Measurements from ENCODE around the gene RNF180. TPM values are rescaled to one million over a fixed set of nuclear protein-coding genes. Genes with fewer than 3 reads are reported as not detected.

Gene RNF180
- total RNA-seq, 1 experiment from 2014 or later: 5.4 TPM

DNA sequence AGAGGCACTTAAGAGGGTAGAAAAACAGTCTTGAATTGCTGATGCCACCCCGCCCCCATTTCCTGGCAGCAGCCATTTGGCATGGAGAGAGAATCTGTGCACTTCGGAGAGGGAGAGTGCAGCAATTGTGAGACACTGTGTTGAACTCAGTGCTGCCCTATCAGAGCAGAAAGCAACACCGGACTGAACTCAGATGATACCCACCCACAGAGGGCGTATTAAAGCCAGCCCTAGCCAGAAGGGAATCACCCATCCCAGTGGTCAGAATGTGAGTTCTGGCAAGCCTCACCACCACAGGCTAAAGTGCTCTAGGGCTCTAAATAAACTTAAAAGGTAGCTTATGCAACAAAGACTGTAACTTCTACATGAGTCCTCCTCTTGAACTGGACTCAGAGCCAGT, 251.7 kb downstream of the RNF180 start:
- CTCF ChIA-PET: no interaction called here
- ATAC-seq: no peak; the same call in 1 of the 2 replicates
- no peak for DNase-seq

DNA sequence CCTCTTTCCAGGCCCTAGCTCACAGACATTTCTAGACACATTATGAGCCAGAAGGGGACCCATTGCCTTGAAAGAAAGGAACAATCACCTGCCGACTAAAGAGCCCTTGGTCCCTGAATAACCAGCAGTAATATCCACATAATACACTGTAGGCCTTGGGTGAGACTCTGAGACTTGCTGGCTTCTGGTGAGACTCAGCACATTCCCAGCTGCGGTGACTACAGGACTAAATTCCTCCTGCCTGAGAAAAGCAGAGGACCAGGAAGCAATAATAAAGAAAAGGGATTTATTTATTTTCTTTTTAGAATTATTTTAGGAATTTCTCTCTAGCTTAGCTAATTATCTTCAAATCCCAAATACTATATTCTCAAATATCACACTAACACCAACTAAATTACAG, 252.4 kb downstream of the RNF180 start:
- Histone ChIP-seq H3K4me1 (ENCODE audit: insufficient read depth, low read length) (no peaks in the 10 kb centered on the region), H3K27me3 (ENCODE audit: low read length) (no peaks in the 10 kb centered on the region), H2AFZ (ENCODE audit: low read length) (no peak overlapping the region), H3K36me3 (ENCODE audit: low read depth, low read length) (no peaks in the 10 kb centered on the region), H3F3A (ENCODE audit: low read length, unreplicated experiment) (no peaks in the 10 kb centered on the region), H4K20me1 (ENCODE audit: low read length) (no peaks in the 10 kb centered on the region), H3K4me2 (ENCODE audit: low read length) (no peak overlapping the region), H3K4me3 (ENCODE audit: low read length) (no peak overlapping the region), H3K9ac (ENCODE audit: low read length) (no peak overlapping the region), H3K9me3 (ENCODE audit: low read length) (no peaks in the 10 kb centered on the region), H3K79me2 (ENCODE audit: low read length) (no peaks in the 10 kb centered on the region), H3K27ac (ENCODE audit: low read length) (no peak overlapping the region), H3K9me2 (replicated peaks; ENCODE audit: low read length) (no peaks in the 10 kb centered on the region)
- ChIA-PET CTCF (no interaction called here), POLR2A (ENCODE audit: unreplicated experiment) (no interaction called here)
- intact Hi-C loops (cut with micrococcal nuclease): no loop called here
- no TSS peak for BruUV-seq (replicated peaks)
- ATAC-seq (no peak), DNase-seq (no peak)
- TF ChIP-seq EZH2 (IDR thresholded peaks at IDR 0.05; ENCODE audit: low read length, unreplicated experiment) (no peak), EZH2phosphoT487 (IDR thresholded peaks at IDR 0.05; ENCODE audit: borderline replicate concordance, low read length) (no peak)
- TF ChIP-seq, protein P1, sequence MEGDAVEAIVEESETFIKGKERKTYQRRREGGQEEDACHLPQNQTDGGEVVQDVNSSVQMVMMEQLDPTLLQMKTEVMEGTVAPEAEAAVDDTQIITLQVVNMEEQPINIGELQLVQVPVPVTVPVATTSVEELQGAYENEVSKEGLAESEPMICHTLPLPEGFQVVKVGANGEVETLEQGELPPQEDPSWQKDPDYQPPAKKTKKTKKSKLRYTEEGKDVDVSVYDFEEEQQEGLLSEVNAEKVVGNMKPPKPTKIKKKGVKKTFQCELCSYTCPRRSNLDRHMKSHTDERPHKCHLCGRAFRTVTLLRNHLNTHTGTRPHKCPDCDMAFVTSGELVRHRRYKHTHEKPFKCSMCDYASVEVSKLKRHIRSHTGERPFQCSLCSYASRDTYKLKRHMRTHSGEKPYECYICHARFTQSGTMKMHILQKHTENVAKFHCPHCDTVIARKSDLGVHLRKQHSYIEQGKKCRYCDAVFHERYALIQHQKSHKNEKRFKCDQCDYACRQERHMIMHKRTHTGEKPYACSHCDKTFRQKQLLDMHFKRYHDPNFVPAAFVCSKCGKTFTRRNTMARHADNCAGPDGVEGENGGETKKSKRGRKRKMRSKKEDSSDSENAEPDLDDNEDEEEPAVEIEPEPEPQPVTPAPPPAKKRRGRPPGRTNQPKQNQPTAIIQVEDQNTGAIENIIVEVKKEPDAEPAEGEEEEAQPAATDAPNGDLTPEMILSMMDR (conservative IDR thresholded peaks at IDR 0.05; ENCODE audit: low read depth, low read length): no peak

More for the DNA sequence above, 251.7 kb downstream of the RNF180 start:
- no peaks in the 10 kb centered on the region for H3K27me3 ChIP-seq (ENCODE audit: low read length)
- no peaks in the 10 kb centered on the region for H4K20me1 ChIP-seq (ENCODE audit: low read length)
- BruUV-seq (replicated peaks): no TSS peak
- no peaks in the 10 kb centered on the region for H3K9me2 ChIP-seq (replicated peaks; ENCODE audit: low read length)
- no peak overlapping the region for H3K4me3 ChIP-seq (ENCODE audit: low read length)
- no peak overlapping the region for H3K9ac ChIP-seq (ENCODE audit: low read length)
- H2AFZ ChIP-seq (ENCODE audit: low read length): no peak overlapping the region
- POLR2A ChIA-PET (ENCODE audit: unreplicated experiment): no interaction called here
- intact Hi-C loops (cut with micrococcal nuclease): no loop called here
- H3K4me1 ChIP-seq (ENCODE audit: insufficient read depth, low read length): no peaks in the 10 kb centered on the region
- no peak overlapping the region for H3K4me2 ChIP-seq (ENCODE audit: low read length)
- H3F3A ChIP-seq (ENCODE audit: low read length, unreplicated experiment): no peaks in the 10 kb centered on the region
- no peak overlapping the region for H3K27ac ChIP-seq (ENCODE audit: low read length)
- no peaks in the 10 kb centered on the region for H3K79me2 ChIP-seq (ENCODE audit: low read length)
- H3K9me3 ChIP-seq (ENCODE audit: low read length): no peaks in the 10 kb centered on the region
- TF ChIP-seq EZH2phosphoT487 (IDR thresholded peaks at IDR 0.05; ENCODE audit: borderline replicate concordance, low read length) (no peak), EZH2 (IDR thresholded peaks at IDR 0.05; ENCODE audit: low read length, unreplicated experiment) (no peak)
- TF ChIP-seq, protein P1 (conservative IDR thresholded peaks at IDR 0.05; ENCODE audit: low read depth, low read length): no peak
- no peaks in the 10 kb centered on the region for H3K36me3 ChIP-seq (ENCODE audit: low read depth, low read length)

Other genes starting within 250 kb of the RNF180 start
- gene HTR1A, start 203.4 kb upstream of the RNF180 start, total RNA-seq (2014; rRNA removed): not detected in 2 replicates

Data from PC-3 (cell line).